Measurements from ENCODE around the gene SLC2A5. TPM values are rescaled to one million over a fixed set of nuclear protein-coding genes. Genes with fewer than 3 reads are reported as not detected.

SLC2A5 gene
- total and polyA plus RNA-seq, 2 of the 4 experiments (the other 2 are of a cell fraction), result 0.03 to 0.18 TPM

DNA sequence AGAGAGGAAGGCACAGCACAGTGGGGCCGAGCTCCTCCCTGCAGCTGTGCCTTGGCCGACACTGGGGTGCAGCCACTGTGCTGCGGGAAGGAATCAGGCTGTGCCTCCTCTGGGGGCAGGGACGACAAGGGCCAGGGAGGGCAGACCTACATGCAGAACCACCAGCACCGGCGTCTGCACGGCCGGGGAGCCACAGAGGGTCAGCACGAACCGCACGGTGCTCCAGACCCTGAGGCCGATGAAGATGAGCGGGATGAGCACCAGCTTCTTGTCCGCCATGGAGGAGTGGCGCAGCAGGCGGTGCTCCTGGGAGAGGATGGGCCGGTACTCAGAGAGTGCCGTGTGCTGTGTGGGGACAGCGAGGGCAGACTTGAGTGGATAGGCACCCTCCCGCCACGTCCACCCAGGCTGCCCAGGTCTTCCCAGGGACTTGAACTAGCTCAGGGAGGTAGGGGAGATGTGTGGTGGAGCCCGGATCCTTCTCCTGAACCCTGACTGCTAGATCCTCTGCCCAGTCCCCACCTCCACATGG, 36.0 kb upstream of the SLC2A5 start:
- no peak for ATAC-seq (ENCODE audit: low read depth)

More for the DNA sequence above, 36.0 kb upstream of the SLC2A5 start:
- Histone ChIP-seq H3K9me1 (ENCODE audit: insufficient read depth, low read length) (no peaks in the 10 kb centered on the region; the same call in 1 of the 2 replicates), H3K27me3 (ENCODE audit: control insufficient read depth, insufficient read depth, low read length) (no peaks in the 10 kb centered on the region), H3K4ac (ENCODE audit: low read depth, low read length) (no peak overlapping the region), H3K36me3 (ENCODE audit: control insufficient read depth, insufficient read depth, low read length) (peaks cover 5% of the 10 kb centered on the region), H4K5ac (ENCODE audit: low read depth, low read length) (no peak overlapping the region), H3K14ac (replicated peaks; ENCODE audit: low read depth, low read length) (no peak overlapping the region), H2AK5ac (ENCODE audit: low read depth, low read length) (no peak overlapping the region), H2BK120ac (ENCODE audit: low read depth, low read length) (no peak overlapping the region), H3K9ac (ENCODE audit: low read depth, low read length) (no peak overlapping the region), H3K18ac (ENCODE audit: low read depth, low read length) (no peak overlapping the region), H3K4me1 (ENCODE audit: control insufficient read depth, insufficient read depth, low read length) (peaks cover 3% of the 10 kb centered on the region), H2BK5ac (ENCODE audit: low read depth, low read length, poor library complexity, severe bottlenecking) (no peak overlapping the region), H4K8ac (ENCODE audit: low read depth in 2 of 2, low read length in 2 of 2) (no peak overlapping the region), H4K20me1 (ENCODE audit: insufficient read depth, low read length) (peaks cover 3% of the 10 kb centered on the region; the same call in 1 of the 2 replicates), H2AK9ac (replicated peaks; ENCODE audit: low read depth, low read length, poor library complexity) (no peak overlapping the region), H3K79me1 (ENCODE audit: low read depth in 1 of 2, low read length in 2 of 2) (no peaks in the 10 kb centered on the region; a peak in 2 of 4 replicates), H2AFZ (replicated peaks; ENCODE audit: low read length, poor library complexity) (no peak overlapping the region), H3K4me3 (ENCODE audit: insufficient read depth, low read depth, low read length) (no peak overlapping the region), H3K9me3 (ENCODE audit: control insufficient read depth, insufficient read depth, low read length) (no peaks in the 10 kb centered on the region), H2BK15ac (ENCODE audit: low read depth, low read length) (no peak overlapping the region), H3K56ac (ENCODE audit: extremely low read depth, insufficient read depth, low read length) (no peak overlapping the region), H3K27ac (ENCODE audit: insufficient read depth, low read length) (no peak overlapping the region), H2BK20ac (ENCODE audit: low read depth, low read length) (no peak overlapping the region), H3K4me2 (ENCODE audit: low read depth, low read length) (no peak overlapping the region), H4K91ac (ENCODE audit: insufficient read depth, low read depth, low read length) (no peak overlapping the region), H3K23ac (ENCODE audit: low read depth, low read length) (no peak overlapping the region)
- no TSS peak for BruUV-seq (replicated peaks)
- 94% methylated on average over 13 of the region's 22 CpGs; no CpG with 5 or more reads in 1 of the 2 experiments for WGBS, 2 experiments (ENCODE audit: extremely low coverage in 2 of 2, insufficient read length in 1 of 2)
- DNase-seq, result no peak
- in situ Hi-C loops (cut with MboI; ENCODE audit: low sequenced_read_pairs) (no loop called here), dilution Hi-C loops (cut with HindIII; ENCODE audit: low sequenced_read_pairs, unreplicated experiment) (no loop called here), intact Hi-C loops (cut with micrococcal nuclease) (no loop called here)
- TF ChIP-seq FOS (IDR thresholded peaks at IDR 0.05; ENCODE audit: low read depth, low read length), result no peak
- no peak for TF ChIP-seq USF2 (IDR thresholded peaks at IDR 0.05; ENCODE audit: low read depth, low read length)
- TF ChIP-seq NFE2L2 (IDR thresholded peaks at IDR 0.05; ENCODE audit: low read depth, low read length), result no peak
- TF ChIP-seq CEBPB (IDR thresholded peaks at IDR 0.05; ENCODE audit: low read depth, low read length), result no peak
- no peak for TF ChIP-seq ELK1 (IDR thresholded peaks at IDR 0.05; ENCODE audit: borderline replicate concordance, low read depth, low read length)
- TF ChIP-seq POLR2A (IDR thresholded peaks at IDR 0.05; ENCODE audit: low read depth, low read length), result no peak
- no peak for TF ChIP-seq RCOR1 (IDR thresholded peaks at IDR 0.05; ENCODE audit: insufficient replicate concordance, low read length)
- TF ChIP-seq RFX5 (IDR thresholded peaks at IDR 0.05; ENCODE audit: low read depth, low read length), result no peak
- no peak for TF ChIP-seq SMC3 (IDR thresholded peaks at IDR 0.05; ENCODE audit: low read depth, low read length)
- no peak for TF ChIP-seq BHLHE40 (IDR thresholded peaks at IDR 0.05; ENCODE audit: low read depth, low read length)
- no peak for TF ChIP-seq MAFK (IDR thresholded peaks at IDR 0.05; ENCODE audit: low read depth, low read length)
- TF ChIP-seq MAZ (IDR thresholded peaks at IDR 0.05; ENCODE audit: borderline replicate concordance, low read depth, low read length), result no peak
- TF ChIP-seq CHD1 (IDR thresholded peaks at IDR 0.05; ENCODE audit: low read depth, low read length), result no peak
- no peak for TF ChIP-seq MXI1 (IDR thresholded peaks at IDR 0.05; ENCODE audit: borderline replicate concordance, low read depth, low read length)
- TF ChIP-seq, protein P1, sequence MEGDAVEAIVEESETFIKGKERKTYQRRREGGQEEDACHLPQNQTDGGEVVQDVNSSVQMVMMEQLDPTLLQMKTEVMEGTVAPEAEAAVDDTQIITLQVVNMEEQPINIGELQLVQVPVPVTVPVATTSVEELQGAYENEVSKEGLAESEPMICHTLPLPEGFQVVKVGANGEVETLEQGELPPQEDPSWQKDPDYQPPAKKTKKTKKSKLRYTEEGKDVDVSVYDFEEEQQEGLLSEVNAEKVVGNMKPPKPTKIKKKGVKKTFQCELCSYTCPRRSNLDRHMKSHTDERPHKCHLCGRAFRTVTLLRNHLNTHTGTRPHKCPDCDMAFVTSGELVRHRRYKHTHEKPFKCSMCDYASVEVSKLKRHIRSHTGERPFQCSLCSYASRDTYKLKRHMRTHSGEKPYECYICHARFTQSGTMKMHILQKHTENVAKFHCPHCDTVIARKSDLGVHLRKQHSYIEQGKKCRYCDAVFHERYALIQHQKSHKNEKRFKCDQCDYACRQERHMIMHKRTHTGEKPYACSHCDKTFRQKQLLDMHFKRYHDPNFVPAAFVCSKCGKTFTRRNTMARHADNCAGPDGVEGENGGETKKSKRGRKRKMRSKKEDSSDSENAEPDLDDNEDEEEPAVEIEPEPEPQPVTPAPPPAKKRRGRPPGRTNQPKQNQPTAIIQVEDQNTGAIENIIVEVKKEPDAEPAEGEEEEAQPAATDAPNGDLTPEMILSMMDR (conservative IDR thresholded peaks at IDR 0.05; ENCODE audit: low read depth, low read length), result no peak
- POLR2A ChIA-PET (ENCODE audit: unreplicated experiment), result no interaction called here
- CTCF ChIA-PET, result interaction anchor here (0.5 to 0.8 kb wide), 2 partner anchors 51 to 100 kb away, joined by 3 read pairs; no protein-coding TSS in a partner anchor
